ENCODE measurements around the gene POLA1.
A peak's percentile ranks its signal among the peaks of the same experiment; 100 is the strongest.

The POLA1 gene

GRCh38 chrX:24982306-24982965, 288.7 kb downstream of the POLA1 start:
- no peak for DNase-seq (ENCODE audit: low read depth)
- H3K4me3 ChIP-seq (ENCODE audit: low read depth, low read length) = no peak overlapping the region
- in situ Hi-C loops (cut with HindIII; ENCODE audit: low sequenced_read_pairs) = no loop called here
- TF ChIP-seq, protein P1, sequence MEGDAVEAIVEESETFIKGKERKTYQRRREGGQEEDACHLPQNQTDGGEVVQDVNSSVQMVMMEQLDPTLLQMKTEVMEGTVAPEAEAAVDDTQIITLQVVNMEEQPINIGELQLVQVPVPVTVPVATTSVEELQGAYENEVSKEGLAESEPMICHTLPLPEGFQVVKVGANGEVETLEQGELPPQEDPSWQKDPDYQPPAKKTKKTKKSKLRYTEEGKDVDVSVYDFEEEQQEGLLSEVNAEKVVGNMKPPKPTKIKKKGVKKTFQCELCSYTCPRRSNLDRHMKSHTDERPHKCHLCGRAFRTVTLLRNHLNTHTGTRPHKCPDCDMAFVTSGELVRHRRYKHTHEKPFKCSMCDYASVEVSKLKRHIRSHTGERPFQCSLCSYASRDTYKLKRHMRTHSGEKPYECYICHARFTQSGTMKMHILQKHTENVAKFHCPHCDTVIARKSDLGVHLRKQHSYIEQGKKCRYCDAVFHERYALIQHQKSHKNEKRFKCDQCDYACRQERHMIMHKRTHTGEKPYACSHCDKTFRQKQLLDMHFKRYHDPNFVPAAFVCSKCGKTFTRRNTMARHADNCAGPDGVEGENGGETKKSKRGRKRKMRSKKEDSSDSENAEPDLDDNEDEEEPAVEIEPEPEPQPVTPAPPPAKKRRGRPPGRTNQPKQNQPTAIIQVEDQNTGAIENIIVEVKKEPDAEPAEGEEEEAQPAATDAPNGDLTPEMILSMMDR (IDR thresholded peaks at IDR 0.05; ENCODE audit: low read depth, low read length, missing control alignments) = no peak

GRCh38 chrX:24983931-24984330, 290.2 kb downstream of the POLA1 start:
- H3K4me3 ChIP-seq (ENCODE audit: low read depth, low read length) = no peak overlapping the region
- DNase-seq (ENCODE audit: low read depth) = no peak
- in situ Hi-C loops (cut with HindIII; ENCODE audit: low sequenced_read_pairs) = no loop called here
- TF ChIP-seq, protein P1 (IDR thresholded peaks at IDR 0.05; ENCODE audit: low read depth, low read length, missing control alignments) = no peak

- in situ Hi-C loops (cut with HindIII; ENCODE audit: low sequenced_read_pairs) = no loop called here
- DNase-seq (ENCODE audit: low read depth) = no peak
- TF ChIP-seq, protein P1 (IDR thresholded peaks at IDR 0.05; ENCODE audit: low read depth, low read length, missing control alignments) = no peak
- H3K4me3 ChIP-seq (ENCODE audit: low read depth, low read length) = no peak overlapping the region
These were observed 291.4 kb downstream of the POLA1 start for GRCh38 chrX:24985120-24985519.

- DNase-seq (ENCODE audit: low read depth) = no peak
- in situ Hi-C loops (cut with HindIII; ENCODE audit: low sequenced_read_pairs) = no loop called here
- TF ChIP-seq, protein P1 (IDR thresholded peaks at IDR 0.05; ENCODE audit: low read depth, low read length, missing control alignments) = no peak
These were observed 294.0 kb downstream of the POLA1 start for GRCh38 chrX:24987731-24988130.

GRCh38 chrX:24988314-24988713, 294.6 kb downstream of the POLA1 start:
- no peak for DNase-seq (ENCODE audit: low read depth)
- TF ChIP-seq, protein P1 (IDR thresholded peaks at IDR 0.05; ENCODE audit: low read depth, low read length, missing control alignments) = no peak
- in situ Hi-C loops (cut with HindIII; ENCODE audit: low sequenced_read_pairs) = no loop called here
- H3K4me3 ChIP-seq (ENCODE audit: low read depth, low read length) = no peak overlapping the region

More at GRCh38 chrX:24987731-24988130, 294.0 kb downstream of the POLA1 start:
- H3K4me3 ChIP-seq (ENCODE audit: low read depth, low read length) = no peak overlapping the region

DNA sequence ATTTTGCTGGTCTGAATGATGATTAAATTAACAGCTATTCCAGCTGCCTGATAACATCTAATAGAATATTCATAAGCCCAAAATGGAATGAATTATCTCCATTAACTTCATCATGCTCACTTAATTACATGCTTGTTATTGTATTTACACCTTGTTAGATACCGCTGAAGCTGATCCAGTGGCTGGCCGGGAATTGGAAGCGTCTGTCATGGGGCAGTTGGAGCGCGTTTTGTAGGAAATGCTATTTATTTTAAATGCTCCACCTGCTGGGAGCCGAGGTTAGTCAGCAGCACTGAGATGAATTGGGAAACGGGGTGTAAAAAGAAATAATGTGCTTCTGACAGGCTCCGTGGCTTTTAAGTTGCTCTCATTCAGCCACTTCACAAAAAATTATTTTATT, 296.8 kb downstream of the POLA1 start:
- no peak overlapping the region for H3K4me3 ChIP-seq (ENCODE audit: low read depth, low read length)
- in situ Hi-C loops (cut with HindIII; ENCODE audit: low sequenced_read_pairs) = no loop called here
- TF ChIP-seq, protein P1 (IDR thresholded peaks at IDR 0.05; ENCODE audit: low read depth, low read length, missing control alignments) = peak; percentile 42
- DNase-seq (ENCODE audit: low read depth) = peak; percentile 8

Measured in astrocyte of the cerebellum (primary cell).